Measurements from ENCODE around the gene ERO1A. TPM values are rescaled to one million over a fixed set of nuclear protein-coding genes. Genes with fewer than 3 reads are reported as not detected.

The ERO1A gene
- total RNA-seq, 1 experiment from 2014 or later = 44.6 TPM

- no peak for DNase-seq (ENCODE audit: low spot score)
- Mint-ChIP-seq H3K4me3 (no peak overlapping the region), H3K36me3 (peaks cover 16% of the 10 kb centered on the region), H3K4me1 (peaks cover 15% of the 10 kb centered on the region), H3K27ac (no peak overlapping the region; the same call in 1 of the 2 replicates), H3K27me3 (ENCODE audit: low read depth) (no peaks in the 10 kb centered on the region), H3K9me3 (no peaks in the 10 kb centered on the region)
- TF ChIP-seq, protein P1, sequence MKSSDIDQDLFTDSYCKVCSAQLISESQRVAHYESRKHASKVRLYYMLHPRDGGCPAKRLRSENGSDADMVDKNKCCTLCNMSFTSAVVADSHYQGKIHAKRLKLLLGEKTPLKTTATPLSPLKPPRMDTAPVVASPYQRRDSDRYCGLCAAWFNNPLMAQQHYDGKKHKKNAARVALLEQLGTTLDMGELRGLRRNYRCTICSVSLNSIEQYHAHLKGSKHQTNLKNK (CRISPR knock-in tag; IDR thresholded peaks at IDR 0.05) = no peak
- TF ChIP-seq, protein P2, sequence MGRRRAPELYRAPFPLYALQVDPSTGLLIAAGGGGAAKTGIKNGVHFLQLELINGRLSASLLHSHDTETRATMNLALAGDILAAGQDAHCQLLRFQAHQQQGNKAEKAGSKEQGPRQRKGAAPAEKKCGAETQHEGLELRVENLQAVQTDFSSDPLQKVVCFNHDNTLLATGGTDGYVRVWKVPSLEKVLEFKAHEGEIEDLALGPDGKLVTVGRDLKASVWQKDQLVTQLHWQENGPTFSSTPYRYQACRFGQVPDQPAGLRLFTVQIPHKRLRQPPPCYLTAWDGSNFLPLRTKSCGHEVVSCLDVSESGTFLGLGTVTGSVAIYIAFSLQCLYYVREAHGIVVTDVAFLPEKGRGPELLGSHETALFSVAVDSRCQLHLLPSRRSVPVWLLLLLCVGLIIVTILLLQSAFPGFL (CRISPR knock-in tag; IDR thresholded peaks at IDR 0.05; ENCODE audit: borderline replicate concordance) = no peak
- TF ChIP-seq GTF2I (CRISPR knock-in tag; conservative IDR thresholded peaks at IDR 0.05) (no peak), E2F4 (CRISPR knock-in tag; IDR thresholded peaks at IDR 0.05; ENCODE audit: borderline replicate concordance, low read depth) (no peak), ZBTB21 (CRISPR knock-in tag; IDR thresholded peaks at IDR 0.05; ENCODE audit: borderline replicate concordance) (no peak), CBFB (CRISPR knock-in tag; IDR thresholded peaks at IDR 0.05; ENCODE audit: low read depth) (no peak), ZNF263 (CRISPR knock-in tag; IDR thresholded peaks at IDR 0.05; ENCODE audit: low read depth) (no peak), ZNF281 (CRISPR knock-in tag; IDR thresholded peaks at IDR 0.05) (no peak), CREB1 (CRISPR knock-in tag; IDR thresholded peaks at IDR 0.05) (no peak), JAZF1 (CRISPR knock-in tag; IDR thresholded peaks at IDR 0.05) (no peak), TEAD4 (CRISPR knock-in tag; IDR thresholded peaks at IDR 0.05) (no peak), NR2C2 (CRISPR knock-in tag; IDR thresholded peaks at IDR 0.05) (no peak), KAT7 (CRISPR knock-in tag; IDR thresholded peaks at IDR 0.05; ENCODE audit: borderline replicate concordance) (no peak), NFYB (CRISPR knock-in tag; conservative IDR thresholded peaks at IDR 0.05; ENCODE audit: low read depth) (no peak)
- TF ChIP-seq, protein P3, sequence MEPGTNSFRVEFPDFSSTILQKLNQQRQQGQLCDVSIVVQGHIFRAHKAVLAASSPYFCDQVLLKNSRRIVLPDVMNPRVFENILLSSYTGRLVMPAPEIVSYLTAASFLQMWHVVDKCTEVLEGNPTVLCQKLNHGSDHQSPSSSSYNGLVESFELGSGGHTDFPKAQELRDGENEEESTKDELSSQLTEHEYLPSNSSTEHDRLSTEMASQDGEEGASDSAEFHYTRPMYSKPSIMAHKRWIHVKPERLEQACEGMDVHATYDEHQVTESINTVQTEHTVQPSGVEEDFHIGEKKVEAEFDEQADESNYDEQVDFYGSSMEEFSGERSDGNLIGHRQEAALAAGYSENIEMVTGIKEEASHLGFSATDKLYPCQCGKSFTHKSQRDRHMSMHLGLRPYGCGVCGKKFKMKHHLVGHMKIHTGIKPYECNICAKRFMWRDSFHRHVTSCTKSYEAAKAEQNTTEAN (CRISPR knock-in tag; IDR thresholded peaks at IDR 0.05) = no peak
- TF ChIP-seq, protein P4, sequence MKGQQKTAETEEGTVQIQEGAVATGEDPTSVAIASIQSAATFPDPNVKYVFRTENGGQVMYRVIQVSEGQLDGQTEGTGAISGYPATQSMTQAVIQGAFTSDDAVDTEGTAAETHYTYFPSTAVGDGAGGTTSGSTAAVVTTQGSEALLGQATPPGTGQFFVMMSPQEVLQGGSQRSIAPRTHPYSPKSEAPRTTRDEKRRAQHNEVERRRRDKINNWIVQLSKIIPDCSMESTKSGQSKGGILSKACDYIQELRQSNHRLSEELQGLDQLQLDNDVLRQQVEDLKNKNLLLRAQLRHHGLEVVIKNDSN (CRISPR knock-in tag; IDR thresholded peaks at IDR 0.05) = no peak
- POLR2A ChIA-PET = no interaction called here
- CTCF ChIA-PET = interaction anchor here (1.1 kb wide), 1 partner anchor 16 kb away, joined by 3 read pairs; no protein-coding TSS in a partner anchor
- ATAC-seq = no peak
Observed at GRCh38 chr14:52663850-52664249, 31.5 kb downstream of the ERO1A start.

- no peak for ATAC-seq
- DNase-seq (ENCODE audit: low spot score) = no peak
- Mint-ChIP-seq H3K9me3 (peaks cover 7% of the 10 kb centered on the region; the same call in 1 of the 2 replicates), H3K36me3 (peaks cover 25% of the 10 kb centered on the region), H3K4me1 (peaks cover 15% of the 10 kb centered on the region), H3K4me3 (no peak overlapping the region), H3K27me3 (ENCODE audit: low read depth) (no peaks in the 10 kb centered on the region), H3K27ac (no peak overlapping the region)
- ChIA-PET POLR2A (no interaction called here), CTCF (no interaction called here)
- TF ChIP-seq JUN (CRISPR knock-in tag; IDR thresholded peaks at IDR 0.05) = no peak
- TF ChIP-seq EMX1 (CRISPR knock-in tag; IDR thresholded peaks at IDR 0.05) = no peak
- TF ChIP-seq NFE2L1 (CRISPR knock-in tag; IDR thresholded peaks at IDR 0.05) = no peak
- TF ChIP-seq, protein P5, sequence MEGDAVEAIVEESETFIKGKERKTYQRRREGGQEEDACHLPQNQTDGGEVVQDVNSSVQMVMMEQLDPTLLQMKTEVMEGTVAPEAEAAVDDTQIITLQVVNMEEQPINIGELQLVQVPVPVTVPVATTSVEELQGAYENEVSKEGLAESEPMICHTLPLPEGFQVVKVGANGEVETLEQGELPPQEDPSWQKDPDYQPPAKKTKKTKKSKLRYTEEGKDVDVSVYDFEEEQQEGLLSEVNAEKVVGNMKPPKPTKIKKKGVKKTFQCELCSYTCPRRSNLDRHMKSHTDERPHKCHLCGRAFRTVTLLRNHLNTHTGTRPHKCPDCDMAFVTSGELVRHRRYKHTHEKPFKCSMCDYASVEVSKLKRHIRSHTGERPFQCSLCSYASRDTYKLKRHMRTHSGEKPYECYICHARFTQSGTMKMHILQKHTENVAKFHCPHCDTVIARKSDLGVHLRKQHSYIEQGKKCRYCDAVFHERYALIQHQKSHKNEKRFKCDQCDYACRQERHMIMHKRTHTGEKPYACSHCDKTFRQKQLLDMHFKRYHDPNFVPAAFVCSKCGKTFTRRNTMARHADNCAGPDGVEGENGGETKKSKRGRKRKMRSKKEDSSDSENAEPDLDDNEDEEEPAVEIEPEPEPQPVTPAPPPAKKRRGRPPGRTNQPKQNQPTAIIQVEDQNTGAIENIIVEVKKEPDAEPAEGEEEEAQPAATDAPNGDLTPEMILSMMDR (IDR thresholded peaks at IDR 0.05) = no peak
- TF ChIP-seq ATF3 (CRISPR knock-in tag; conservative IDR thresholded peaks at IDR 0.05) = no peak
Observed at GRCh38 chr14:52661314-52661713, 34.0 kb downstream of the ERO1A start.
